Measurements from ENCODE around the gene AVL9.
"Not testable (repeated sequence)": the region's sequence is repeated elsewhere in the genome, so short reads cannot be mapped to it uniquely, and the experiment has no call there.

AVL9 gene
- total RNA-seq = 44.7 to 67.5 (median 64.6) reads per million in 4 donors

GRCh38 chr7:32495298-32496051 is at the start of gene AVL9:
Gene AVL9, plus strand, starts transcription at chr7:32495489. Its CDS starts 221 bp downstream, at chr7:32495710.
- DNase-seq = peak; percentile 98 to 99 (median 98)

DNA sequence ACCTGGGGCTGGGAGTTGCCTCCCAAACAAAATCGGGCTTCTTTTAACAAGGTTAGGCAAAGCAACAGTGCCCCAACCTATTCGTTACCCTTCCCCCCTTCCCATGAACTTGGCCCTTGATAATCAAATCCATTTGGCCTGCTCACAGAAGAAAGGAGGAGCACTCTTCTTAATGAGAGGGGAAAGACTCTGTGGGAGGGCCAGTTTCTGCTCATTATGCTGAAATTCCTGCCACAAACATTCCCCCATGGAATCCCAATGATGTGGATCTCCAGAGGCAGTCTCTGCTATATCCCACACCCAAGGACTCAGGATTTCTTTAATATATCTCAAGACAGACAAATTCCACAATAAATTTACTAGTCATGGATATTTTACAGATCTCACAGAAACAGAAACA is 48.1 kb upstream of the AVL9 start:
- no peak for DNase-seq

DNA sequence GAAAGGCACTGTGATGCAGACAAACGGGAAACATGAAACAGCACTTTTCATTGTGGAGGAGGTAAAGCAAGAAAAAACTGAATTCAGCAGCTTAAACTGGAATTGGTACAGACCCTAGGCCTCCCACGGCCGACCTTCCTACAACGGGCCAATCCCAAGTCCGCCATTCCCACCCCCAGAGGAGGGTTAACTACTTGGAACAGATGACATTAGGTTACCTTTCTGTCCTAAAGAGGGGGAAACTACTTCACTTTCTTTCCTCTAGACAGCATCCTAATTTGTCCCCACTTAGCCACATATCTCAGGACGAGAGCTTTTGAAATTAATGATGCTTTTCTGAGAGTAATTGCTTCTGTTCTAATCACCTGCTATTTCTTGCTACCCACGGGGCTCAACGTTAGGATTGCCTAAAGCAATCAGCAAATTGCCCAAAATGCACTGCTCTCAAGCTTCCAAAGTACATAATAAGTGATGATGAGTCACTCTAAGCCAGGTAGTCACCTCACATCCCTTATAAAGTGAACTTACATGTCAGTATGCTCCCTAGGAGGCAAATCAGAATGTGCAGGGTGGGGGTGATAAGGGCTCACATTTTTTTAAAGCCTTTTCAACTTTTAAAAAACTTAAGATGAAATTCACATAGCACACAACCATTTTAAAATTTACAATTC is 41.8 kb upstream of the AVL9 start:
- no peak for DNase-seq

- no peak for DNase-seq
These were observed 37.3 kb upstream of the AVL9 start for GRCh38 chr7:32458025-32458424.

DNA sequence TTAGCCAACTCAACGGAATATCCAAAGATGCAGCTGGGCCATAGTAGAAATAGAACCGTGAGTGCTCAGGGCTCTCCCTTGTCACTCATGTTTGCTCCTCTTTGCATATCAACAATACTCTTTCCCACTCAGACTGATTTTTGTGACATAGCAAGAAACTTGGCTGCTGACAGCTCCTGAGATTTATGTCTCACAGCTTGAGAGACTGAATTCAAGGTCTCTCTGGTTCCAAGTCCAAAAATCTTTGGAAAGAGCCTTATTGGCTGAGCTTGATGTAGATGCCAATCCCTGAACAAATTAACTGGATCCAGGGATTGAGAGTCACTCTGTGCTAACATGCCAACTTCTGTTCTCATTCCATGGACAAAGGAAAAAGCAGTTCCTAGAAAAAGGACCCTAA is 35.5 kb upstream of the AVL9 start:
- no peak for DNase-seq

DNA sequence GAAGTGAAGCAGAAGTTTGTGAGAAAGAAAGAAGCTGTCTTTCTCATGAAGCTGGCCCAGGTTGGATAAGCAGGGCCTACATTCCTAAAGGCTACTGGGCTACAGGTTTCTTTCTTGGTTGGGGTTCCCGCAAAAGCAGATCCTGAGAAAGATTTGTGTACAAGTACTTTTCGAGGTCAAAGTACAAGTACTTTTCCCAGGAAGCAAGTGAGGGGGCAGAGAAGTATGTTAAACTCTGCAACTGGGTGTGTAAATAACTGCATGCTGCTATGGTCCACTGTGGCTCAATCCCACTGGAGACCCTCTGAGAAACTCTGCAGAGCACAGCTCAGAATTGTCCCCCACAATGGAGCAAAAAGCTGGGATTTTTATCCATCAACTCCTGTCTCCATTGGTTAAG is 33.8 kb upstream of the AVL9 start:
- DNase-seq = no peak

DNA sequence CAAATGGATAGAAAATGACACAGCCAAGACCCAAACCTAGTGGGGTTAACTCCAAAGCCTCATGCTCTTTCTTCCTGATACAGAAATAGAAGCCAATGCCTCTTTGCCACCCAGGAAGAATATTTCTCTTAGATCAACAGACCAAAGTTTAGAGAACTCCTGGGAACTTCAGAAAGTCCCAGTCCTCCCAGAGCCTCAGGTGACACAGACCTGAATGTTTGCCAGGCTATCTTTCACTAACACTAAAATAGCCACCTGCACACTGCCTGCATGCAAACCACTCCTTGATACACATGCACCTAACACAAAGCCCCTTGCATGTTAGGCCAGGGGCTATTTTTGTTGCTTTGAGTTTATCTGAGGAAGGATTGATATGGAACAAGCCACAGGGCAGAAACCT is 32.8 kb upstream of the AVL9 start:
- DNase-seq = no peak

GRCh38 chr7:32462977-32463376 is 32.3 kb upstream of the AVL9 start:
- DNase-seq = no peak

GRCh38 chr7:32464641-32465416 is 30.5 kb upstream of the AVL9 start:
- not testable (repeated sequence) for DNase-seq

- DNase-seq = not testable (repeated sequence)
These were observed 25.3 kb upstream of the AVL9 start for GRCh38 chr7:32470004-32470403.

GRCh38 chr7:32470871-32471270 is 24.4 kb upstream of the AVL9 start:
- DNase-seq = no peak

DNA sequence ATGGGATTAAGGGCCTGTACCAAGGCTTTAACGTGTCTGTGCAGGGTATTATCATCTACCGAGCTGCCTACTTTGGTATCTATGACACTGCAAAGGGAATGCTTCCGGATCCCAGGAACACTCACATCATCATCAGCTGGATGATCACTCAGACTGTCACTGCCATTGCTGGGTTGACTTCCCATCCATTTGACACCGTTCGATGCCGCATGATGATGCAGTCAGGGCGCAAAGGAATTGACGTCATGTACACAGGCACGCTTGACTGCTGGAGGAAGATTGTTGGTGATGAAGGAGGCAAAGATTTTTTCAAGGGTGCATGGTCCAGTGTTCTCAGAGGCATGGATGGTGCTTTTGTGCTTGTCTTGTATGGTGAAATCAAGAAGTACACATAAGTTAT is 23.3 kb upstream of the AVL9 start:
- DNase-seq = no peak

- DNase-seq = no peak
These were observed 21.3 kb upstream of the AVL9 start for GRCh38 chr7:32474008-32474407.

- DNase-seq = no peak
These were observed 18.3 kb upstream of the AVL9 start for GRCh38 chr7:32476816-32477648.

GRCh38 chr7:32477649-32477980 is 17.7 kb upstream of the AVL9 start:
- DNase-seq = no peak

DNA sequence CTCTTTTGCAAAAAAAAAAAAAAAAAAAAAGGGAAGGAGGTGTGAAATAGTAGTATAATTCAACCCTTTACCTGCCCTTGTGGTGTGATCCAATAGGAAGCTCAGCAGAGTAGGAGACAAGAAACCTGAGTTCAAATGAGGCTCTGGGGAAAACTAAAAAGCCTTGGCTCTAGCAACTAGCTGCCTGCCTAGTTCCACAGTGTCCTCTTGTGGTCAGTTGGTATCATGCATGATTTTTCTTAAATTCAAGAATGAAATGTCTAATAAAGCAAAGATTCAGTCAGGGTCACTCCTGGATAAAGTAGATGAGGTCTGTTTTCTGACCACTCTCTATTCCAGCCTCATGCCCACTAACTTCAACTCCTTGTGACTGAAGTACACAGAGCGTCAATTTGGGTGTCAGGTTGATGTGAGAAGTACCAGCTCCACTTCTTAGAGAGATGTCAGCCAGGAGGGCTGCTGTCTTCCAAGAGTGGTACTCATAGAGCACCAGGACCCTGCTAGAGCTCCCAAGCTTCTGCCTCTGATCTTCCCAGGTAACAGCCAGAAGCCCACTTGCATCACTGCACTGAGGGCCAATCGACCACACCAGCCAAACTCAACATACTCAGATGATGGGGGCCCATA is 15.6 kb upstream of the AVL9 start:
- no peak for DNase-seq

- DNase-seq = no peak
These were observed 14.1 kb upstream of the AVL9 start for GRCh38 chr7:32481176-32481575.

- DNase-seq = no peak
These were observed 13.4 kb upstream of the AVL9 start for GRCh38 chr7:32481921-32482320.

DNA sequence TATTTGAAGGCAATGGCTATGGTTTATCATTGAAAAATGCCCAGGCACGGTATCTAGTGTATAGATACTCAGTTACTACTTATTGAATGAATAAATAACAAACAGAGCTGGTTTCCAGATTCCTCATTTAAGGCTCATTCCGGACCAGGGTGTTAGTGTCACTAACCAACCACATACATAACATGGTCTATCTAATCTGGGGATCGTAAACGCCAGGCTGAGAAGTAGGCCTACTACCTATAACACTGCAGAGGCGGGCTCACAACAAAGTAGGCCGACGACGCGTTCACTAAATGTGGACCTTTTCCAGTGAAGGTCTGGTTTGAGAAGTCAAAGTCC is 5.5 kb upstream of the AVL9 start:
- no peak for DNase-seq

GRCh38 chr7:32490127-32490796 is 5.0 kb upstream of the AVL9 start, which contains the start of gene LSM5:
Gene LSM5, minus strand, starts transcription at chr7:32490380. Its CDS starts 15 bp downstream, at chr7:32490365.
- peak; percentile 74 to 94 (median 85) for DNase-seq

- DNase-seq = no peak
These were observed 367 bp upstream of the AVL9 start for GRCh38 chr7:32494946-32495297.
